Fibroblast of skin of scalp (primary cell): ENCODE results near the gene GRK7. TPM values are rescaled to one million over a fixed set of nuclear protein-coding genes. Genes with fewer than 3 reads are reported as not detected.

Experiments
- DNase-seq: peaks from one replicate; pipeline ENCODE4 v3.0.0-alpha.2; 2013
- polyA plus RNA-seq, 2 experiments: library from polyadenylated mRNA; unstranded; fragments of 120-200 nt; gene quantifications; one replicate each; pipeline ENCODE4 v1.2.1, GENCODE V29; 2013; ENCODE audit not compliant: insufficient read length in 2 of 2

GRK7 gene, protein sequence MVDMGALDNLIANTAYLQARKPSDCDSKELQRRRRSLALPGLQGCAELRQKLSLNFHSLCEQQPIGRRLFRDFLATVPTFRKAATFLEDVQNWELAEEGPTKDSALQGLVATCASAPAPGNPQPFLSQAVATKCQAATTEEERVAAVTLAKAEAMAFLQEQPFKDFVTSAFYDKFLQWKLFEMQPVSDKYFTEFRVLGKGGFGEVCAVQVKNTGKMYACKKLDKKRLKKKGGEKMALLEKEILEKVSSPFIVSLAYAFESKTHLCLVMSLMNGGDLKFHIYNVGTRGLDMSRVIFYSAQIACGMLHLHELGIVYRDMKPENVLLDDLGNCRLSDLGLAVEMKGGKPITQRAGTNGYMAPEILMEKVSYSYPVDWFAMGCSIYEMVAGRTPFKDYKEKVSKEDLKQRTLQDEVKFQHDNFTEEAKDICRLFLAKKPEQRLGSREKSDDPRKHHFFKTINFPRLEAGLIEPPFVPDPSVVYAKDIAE (N-terminal part only)
- not detected for polyA plus RNA-seq (2013, experiment 1 of 2; ENCODE audit: insufficient read length)
- polyA plus RNA-seq (2013, experiment 2 of 2; ENCODE audit: insufficient read length): not detected

DNA sequence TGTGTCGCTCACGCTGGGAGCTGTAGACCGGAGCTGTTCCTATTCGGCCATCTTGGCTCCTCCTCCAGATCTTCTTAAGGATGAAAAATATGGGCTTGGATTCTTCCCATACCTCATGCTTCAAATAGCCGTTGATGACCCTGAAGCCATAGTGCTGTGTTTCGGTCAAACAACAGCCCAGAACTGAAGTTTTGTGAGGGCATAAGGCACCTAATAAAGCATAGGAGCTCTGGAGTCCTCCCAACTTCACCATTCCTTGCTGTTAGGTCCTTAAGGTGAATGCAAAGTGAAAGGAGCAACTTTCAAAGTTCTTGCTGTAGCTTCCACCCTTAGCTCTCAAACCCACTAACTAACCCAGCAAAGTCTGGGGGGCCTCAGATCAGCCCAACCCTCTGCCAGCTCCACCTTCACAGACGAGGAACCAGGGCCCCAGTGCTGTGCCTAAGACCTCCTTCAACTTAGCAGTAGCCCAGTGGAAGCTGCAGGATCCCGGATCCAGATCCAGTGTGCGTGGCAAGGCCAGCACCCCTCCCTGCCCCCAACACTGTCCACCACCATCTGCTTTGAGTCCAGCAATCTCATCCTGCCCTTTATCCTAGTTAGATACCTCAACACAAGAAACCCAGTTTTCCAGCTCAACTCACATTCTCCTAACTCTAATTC, at the start of gene GRK7:
TSS of gene GRK7 (plus strand) at position 321 of the 663 bp plus-strand sequence. CDS start 14,877 bp downstream, outside the sequence.
- no peak for DNase-seq

DNA sequence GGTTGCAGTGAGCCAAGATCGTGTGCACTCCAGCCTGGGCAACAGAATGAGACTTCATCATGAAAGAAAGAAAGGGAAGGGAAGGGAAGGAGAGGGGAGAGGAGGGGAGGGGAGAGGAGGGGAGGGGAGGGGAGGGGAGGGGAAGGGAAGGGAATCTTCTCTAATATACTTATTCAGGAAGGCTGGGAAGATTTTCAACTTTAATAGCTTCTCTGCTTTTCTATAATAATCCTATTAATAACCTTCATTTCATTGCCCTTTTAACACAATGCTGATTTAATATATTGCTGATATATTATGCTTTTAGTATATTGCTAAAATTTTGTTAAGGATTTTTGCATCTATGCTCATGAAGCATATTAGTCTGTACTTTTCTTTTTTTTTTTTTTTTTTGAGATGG, 48.5 kb upstream of the GRK7 start:
- no peak for DNase-seq

DNA sequence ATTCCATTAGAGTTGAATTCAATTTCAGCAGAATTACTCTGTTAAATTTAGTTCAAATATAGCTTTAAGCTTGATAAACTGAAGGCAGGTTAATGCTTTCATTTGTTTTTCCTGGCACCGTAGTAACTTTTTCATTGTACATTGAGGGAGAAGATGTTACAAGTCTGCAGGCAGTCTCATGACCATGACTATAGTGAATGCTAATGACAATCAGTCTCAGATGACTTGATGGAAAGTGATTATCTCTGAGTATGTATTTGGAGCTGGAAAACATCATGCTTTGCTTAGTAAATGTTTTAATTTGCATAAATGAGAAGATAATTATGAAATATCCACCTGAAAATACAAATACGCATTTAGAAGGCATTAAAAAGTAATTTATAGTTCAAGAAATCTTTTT, 41.1 kb upstream of the GRK7 start:
- DNase-seq: no peak

DNA sequence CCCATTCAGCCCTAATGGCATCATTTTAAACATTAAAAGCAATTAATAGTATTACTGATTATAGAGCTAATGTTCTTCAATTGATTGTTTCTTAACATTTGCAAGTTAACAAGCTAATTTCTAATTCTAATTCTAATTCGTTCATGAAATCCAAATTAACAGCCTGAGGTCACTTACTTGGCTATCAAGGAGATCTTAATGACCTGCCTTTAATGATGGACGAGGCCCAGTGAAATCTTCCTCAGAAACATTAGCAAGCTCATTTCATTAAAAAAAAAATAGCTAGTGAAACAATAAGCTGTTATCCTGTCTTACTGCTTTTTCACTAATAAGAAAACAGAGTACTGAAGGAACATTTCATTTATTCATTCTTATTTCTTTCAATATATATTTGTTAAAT, 40.6 kb upstream of the GRK7 start:
- DNase-seq: no peak

DNA sequence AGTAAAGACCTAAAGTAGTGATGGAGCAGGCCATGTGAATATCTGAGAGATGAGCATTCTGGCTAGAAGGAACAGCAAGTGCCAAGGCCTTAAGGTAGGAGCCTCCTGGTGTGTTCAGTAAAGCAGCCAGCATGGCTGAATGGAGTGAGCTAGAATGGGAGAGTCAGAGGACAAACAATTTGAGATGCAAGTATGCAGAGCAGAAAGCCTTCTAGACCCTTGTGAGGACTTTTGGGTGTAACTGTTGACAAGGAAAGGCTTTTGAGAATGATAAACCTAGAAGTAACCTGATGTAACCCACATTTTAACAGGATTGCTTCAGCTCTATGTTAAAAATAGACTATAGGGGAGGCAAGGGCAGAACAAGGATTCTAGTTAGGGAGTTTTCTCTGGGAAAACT, 40.0 kb upstream of the GRK7 start:
- DNase-seq: no peak

DNA sequence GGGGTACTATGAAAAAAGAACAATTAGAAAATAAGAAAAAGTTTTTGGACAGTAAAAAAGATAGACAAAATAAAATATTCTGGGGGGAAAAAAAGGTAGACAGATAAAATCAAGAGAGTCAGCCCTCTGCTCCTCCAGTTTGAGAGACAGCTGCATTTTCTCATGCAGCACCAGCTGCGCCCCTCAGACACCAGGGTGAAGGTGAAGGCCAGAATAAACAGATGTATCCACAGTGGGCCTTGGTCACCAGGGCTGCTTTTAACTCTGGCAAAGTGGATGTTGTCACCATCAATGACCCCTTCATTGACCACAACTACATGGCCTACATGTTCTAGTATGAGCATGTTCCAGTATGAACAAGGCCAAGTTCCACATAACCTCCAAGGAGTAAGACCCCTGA, 39.0 kb upstream of the GRK7 start:
- DNase-seq: no peak

DNA sequence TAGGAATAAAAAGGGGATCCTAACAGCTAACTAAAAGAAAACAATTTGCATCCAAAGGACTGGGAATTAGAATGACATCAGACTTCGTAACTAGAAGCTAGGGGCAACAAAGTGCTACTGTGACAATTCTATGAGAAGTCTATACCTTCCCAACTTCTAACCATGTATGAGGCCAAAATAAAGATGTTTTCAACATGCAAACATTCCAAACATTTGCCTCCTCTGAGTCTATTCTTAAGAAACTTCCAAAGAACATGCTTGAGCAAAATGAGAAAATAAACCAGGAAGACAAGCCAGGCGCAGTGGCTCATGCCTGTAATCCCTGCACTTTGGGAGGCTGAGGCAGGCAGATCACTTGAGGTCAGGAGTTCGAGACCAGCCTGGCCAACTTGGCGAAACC, 38.2 kb upstream of the GRK7 start:
- DNase-seq: peak; percentile 48

DNA sequence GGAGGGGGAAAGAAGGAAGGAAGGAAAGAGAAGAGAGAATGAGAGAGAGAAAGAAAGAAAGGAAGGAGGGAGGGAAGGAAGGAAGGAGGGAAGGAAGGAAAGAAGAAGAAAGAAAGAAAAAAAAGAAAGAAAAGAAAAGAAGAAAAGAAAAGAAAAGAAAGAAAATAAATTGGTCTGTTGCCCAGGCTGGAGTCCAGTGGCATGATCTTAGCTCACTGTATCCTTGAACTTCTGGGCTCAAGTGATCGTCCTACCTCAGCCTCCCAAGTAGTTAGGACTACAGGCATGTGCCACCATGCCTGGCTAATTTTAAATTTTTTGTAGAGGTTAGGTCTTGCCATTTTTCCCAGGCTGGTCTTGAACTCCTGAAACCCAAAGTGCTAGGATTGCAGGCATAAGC, 36.7 kb upstream of the GRK7 start:
- DNase-seq: no peak

DNA sequence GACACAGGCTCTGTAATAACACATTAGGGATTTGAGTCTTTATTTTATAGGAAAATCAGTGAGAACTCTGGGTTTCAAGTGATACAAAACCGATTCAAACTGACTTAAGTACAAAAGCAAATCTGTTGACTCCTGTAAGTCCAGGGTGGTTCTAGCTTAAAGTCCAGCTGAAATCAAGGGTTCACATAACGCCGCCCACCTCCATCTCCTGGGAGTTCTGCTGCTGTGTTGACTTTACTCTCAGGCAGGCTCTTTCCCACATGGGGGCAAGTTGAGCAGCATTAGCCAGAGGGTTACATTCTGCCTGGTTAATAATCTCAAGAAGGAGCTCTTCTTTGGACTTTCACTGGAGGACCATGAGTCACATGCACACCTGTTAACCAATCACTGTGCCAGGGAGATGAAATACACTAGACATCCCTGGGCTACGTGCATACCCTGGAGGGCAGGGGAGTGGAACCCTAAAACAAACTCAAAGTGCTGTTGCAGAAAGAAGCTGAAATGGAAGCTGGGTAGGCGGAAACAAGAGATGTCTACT, 34.8 kb upstream of the GRK7 start:
- no peak for DNase-seq

DNA sequence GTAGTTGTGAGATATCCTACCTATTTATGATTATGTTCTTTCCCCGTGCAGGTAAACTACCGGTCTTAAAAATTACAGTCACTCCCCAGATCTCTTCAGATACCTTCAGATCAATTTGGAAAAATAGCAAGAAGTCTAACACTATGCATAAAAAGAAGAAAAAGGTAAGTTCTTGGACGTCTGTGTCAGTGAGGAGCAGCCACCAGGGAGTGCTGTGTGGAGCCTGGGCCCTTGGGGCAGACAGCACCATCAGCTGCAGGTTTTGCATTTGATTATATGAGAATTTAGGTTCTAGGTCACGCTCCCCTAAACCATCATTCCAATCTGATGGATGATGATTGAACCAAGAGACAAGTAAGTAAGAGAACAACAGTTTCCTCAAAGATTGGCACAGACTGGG, 34.0 kb upstream of the GRK7 start:
- no peak for DNase-seq

DNA sequence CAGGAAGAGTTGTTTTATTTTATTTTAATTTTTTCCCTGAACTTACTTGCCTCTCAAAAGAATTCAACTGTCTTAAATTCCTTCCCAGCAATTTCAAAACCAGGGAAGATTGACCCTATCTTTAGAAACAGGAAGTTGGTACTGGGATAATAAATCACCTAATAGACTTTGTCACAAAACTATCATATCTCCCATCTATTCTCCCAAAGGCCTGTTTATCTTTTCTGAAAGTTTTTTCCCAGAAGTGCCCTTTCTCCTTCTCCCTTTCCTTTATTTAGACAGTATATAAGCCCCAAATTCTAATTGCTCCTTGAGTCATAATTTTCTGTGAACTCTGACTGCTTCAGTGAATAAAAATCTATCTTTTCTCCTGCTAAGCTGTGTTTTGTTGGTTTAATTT, 28.0 kb upstream of the GRK7 start:
- DNase-seq: no peak

DNA sequence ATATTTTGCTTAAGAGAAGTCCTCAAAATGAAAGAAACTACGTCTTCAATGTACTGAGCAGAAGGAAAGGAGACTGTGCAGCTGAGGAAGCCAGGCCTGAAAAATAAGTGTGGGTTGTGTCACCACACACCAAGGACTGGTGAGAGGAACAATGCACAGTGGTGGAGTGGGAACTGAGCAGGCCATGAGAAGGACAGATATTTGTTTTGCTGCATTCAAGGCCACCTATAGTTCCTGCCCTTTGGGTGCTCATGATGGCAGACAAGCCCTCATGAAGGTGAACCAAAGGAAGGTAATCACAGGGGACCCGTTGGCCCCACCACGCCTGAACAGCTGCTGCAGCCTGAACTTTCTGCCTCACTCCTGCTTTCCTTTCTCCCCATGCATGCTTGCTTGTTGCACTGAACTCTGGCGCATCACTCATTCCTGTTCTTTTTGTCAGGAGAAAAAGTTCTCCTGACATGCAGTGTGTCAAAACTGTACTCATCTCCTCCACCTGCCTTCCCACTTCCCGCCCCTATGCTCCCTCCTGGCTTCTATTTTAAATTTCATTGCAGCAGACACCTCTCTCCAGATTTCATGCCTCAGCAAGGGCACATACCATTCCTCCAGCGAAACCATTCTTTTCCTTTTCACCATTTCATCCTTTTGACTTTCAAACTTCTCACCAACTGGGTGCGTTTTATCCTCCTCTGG, 27.3 kb upstream of the GRK7 start:
- no peak for DNase-seq

DNA sequence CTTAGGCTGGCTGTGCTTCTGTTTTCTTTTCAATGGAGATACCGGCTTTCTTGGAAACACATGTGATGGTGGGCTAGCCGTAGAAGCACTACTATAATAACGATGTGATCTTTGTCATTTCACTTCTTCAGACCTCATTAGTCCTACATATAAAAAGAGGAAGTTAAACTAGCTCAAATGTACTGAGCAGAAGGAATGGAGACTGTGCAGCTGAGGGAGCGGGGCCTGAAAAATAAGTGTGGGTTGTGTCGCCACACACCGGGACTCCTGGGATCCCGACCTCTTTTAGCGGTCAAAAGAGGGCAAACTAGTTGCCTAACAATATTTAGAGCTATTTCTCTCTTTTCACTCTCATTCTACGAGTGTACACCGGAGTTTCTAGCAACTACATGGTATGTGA, 26.1 kb upstream of the GRK7 start:
- DNase-seq: no peak

DNA sequence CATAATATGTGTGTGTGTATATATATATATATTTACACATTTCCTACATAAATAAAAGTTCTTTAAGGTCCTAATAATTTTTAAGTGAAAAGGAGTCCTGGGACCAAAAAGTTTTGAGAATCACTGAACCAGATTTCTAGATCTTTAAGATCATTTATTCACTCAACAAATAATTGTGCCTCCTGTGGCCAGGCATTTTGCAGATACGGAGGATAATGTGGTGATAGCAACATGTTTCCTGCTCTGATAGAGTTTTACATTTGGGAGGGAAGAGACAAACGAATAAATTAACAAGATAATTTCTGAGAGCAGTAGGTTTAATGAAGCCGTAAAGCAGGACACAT, 25.6 kb upstream of the GRK7 start:
- no peak for DNase-seq

DNA sequence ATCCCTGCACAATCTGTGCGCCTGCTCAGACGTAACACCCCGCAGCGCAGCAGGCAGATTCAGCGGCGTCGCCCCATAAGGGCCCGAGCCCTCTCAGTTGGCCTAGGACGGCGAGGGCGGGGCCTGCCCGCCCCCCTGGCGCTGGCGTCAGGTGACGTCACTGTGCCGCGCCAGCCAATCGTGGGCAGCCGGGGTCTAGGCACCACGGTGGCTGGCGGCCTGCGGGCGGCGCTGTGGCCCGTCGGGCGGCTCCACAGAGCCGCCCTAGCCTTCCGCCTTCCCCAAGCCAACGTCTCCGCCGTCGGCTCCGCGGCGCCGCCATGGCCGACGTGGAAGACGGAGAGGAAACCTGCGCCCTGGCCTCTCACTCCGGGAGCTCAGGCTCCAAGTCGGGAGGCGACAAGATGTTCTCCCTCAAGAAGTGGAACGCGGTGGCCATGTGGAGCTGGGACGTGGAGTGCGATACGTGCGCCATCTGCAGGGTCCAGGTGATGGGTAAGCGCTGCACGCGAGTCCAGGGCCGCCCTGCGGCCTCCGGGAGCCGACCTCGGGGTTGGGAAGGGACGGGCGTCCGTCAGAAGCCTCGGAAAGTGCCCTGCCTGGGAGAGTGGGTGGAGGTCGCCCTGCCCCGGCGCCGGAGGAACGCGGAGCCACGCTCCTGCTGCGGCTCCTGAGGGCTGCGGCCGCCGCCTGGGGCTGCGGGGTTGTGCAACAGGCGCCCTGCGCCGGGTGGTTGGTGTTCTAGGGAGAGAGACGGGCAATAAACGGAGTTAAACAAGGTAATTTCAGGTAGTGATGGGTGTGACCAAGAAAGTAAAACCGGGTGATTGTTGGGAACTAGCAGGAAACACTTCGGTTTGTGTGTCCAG, 25.0 kb upstream of the GRK7 start, which contains the start of gene RNF7:
TSS of gene RNF7 (plus strand) at position 277 of the 869 bp plus-strand sequence. CDS start at position 321, 44 bp downstream.
- peak; percentile 97 for DNase-seq

DNA sequence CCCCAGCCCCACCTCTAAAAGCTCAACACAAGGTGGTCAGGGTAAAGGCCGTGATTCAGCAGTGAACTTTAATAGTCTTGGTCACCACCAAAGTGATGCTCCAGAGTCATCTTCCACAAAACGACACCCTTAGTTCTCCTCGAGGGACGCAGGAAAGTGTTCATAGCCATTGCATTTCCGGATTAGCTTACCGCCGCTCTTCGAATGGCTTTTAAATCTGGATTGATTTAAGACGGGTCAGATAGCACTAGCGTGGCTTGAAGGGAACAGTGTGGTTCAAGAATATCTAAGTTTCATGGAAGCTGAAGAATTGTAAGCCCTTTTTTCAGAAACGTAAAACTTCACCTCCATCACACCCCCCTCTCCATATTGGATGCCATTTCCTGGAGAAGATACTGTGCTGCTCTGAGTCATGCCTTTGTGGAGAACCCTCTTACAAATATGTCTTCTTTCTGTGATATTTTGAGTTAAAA, 24.3 kb upstream of the GRK7 start:
- peak; percentile 46 for DNase-seq

DNA sequence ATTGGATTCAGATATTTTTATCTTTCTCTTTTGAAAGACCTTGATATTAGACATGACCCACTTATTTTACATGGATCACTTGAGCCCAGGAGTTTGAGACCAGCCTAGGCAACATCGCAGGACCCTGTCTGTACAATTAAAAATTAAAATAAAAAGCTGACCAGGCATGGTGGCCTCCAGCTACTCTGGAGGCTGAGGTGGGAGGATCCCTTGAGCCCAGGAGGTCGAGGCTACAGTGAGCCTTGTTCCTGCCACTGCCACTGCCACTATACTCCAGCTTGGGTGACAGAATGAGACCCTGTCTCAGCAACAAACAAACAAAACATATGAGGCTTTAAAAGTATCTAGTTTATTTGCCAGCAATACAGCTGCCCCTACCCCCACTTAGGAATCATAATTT, 23.5 kb upstream of the GRK7 start:
- DNase-seq: no peak

DNA sequence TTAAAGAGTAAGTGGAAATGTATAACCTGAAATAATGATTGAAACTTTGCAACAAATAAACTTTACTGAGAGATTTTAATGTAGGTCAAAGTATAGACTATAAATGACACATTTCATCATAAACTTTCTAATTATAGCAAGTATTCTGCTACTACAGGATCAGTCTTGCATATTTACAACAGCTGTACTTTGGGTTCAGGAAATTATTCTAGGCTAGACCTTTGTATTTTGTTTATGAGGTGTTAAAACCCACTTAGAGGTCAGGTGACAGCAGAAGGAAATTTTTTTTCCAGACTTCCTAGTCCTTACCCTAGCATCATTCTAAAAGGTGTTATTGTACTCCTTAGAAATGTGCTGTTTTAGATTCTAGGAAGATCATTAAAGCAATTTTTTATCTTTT, 22.9 kb upstream of the GRK7 start:
- DNase-seq: no peak

DNA sequence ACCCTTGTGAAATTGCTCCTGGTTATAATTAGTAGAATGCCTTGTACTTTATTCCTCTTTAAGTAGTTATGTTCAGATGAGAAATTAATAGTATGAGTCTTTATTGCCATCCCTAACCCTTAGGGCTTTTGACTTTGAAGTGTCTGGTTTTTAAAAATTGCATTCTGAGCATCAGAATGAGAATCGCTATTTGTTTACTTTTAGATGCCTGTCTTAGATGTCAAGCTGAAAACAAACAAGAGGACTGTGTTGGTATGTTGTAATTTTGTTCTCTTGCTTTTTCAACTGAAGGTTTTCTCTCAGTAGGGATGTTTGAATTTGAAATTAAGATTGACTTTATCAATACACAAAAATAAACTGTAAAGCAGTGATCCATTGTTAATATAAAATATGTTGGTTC, 19.9 kb upstream of the GRK7 start:
- no peak for DNase-seq

DNA sequence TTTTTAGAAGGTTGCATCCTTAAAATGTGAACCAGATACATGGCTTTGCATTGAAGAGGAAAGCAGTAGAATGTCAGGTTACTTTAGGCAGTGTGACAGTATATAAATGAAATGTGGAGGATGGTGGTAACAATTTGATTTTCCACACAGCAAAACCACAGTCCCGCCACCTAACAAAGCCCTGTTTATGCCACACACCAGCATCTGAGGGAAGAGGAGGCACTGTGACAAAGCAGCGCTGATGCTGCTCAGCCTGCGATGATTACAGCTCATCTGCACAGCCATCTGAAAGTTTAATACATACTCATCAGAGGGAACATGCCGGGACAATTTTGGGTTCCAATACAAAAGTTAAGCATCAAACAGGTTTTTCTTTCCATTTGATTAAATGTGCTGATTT, 16.2 kb upstream of the GRK7 start:
- DNase-seq: no peak

DNA sequence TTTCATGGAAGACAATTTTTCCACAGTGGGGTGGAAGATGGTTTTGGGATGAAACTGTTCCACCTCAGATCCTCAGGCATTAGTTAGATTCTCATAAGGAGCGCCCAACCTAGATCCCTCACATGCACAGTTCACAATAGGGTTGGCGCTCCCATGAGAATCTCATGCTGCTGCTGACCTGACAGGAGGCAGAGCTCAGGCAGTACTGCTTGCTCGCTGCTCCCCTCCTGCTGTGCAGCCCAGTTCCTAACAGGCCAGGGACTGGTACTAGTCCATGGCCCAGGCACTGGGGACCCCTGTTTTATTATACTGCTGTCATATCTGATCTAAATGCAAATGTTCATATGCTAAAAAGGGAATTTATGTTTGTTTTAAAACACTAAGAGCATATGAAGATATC, 9.8 kb upstream of the GRK7 start:
- DNase-seq: no peak

DNA sequence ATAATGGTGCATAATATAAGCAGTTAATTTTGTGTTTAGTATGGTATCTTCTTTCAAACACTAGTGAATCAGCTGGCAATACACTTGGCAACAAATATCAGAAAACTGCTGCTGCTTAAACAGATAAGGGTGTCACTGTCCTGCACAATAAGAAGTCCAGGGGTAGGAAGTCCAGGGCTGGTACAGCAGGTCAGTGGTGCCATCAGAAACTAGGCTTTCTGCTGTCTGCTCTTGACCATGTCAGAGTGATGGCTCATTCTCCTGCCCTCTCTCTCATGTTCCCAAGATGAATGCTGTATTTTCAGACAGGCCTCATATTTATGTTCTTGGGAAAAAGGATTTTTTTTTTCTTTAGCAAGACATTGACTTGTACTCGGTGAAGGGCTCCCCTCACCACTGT, 9.2 kb upstream of the GRK7 start:
- no peak for DNase-seq
